Measurements from ENCODE around the gene ZNF496.

DNA sequence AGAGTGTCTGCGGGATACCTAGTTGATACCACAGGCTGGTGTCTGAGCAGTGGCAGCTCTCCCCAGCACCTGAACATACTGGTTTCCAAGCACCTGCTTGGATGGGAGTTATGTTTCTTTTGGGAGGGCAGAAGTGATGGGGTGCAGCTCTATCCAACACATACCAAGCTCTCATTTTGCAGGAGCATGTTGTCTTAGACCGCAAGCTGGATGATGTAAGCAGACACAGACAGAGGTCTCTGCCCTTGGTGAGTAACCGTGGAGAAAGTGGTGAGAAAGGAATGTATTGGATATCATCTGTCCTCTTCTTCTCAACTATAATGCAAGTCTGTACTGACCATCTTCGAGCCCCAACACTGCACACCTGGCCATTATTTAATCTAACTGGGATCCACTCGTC lies 37.4 kb downstream of the ZNF496 start:
- TF ChIP-seq, protein P1, sequence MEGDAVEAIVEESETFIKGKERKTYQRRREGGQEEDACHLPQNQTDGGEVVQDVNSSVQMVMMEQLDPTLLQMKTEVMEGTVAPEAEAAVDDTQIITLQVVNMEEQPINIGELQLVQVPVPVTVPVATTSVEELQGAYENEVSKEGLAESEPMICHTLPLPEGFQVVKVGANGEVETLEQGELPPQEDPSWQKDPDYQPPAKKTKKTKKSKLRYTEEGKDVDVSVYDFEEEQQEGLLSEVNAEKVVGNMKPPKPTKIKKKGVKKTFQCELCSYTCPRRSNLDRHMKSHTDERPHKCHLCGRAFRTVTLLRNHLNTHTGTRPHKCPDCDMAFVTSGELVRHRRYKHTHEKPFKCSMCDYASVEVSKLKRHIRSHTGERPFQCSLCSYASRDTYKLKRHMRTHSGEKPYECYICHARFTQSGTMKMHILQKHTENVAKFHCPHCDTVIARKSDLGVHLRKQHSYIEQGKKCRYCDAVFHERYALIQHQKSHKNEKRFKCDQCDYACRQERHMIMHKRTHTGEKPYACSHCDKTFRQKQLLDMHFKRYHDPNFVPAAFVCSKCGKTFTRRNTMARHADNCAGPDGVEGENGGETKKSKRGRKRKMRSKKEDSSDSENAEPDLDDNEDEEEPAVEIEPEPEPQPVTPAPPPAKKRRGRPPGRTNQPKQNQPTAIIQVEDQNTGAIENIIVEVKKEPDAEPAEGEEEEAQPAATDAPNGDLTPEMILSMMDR (IDR thresholded peaks at IDR 0.05; ENCODE audit: low read length): no peak
- no peak for TF ChIP-seq EZH2phosphoT487 (IDR thresholded peaks at IDR 0.05; ENCODE audit: low read length)
